ENCODE measurements around the gene RPS27L. TPM values are rescaled to one million over a fixed set of nuclear protein-coding genes. Genes with fewer than 3 reads are reported as not detected.
A peak's percentile ranks its signal among the peaks of the same experiment; 100 is the strongest.

Gene RPS27L
- total and polyA plus RNA-seq, 9 of the 15 experiments (the other 6 are each of a cell fraction or from before 2014, with no cell fraction given), result 72.2 to 382 (median 116) TPM

GRCh38 chr15:63189941-63190768, 32.9 kb upstream of the RPS27L start (continued):
- 0 out of 4 replicates have a peak, but pooled peaks of 1 of the 2 experiments have one; percentile 22 for TF ChIP-seq ZNF318 (IDR thresholded peaks at IDR 0.05; ENCODE audit: borderline replicate concordance in 1 of 2, low read depth in 1 of 2)
- TF ChIP-seq RBBP5 (IDR thresholded peaks at IDR 0.05; ENCODE audit: borderline replicate concordance, insufficient read depth, low read length, poor library complexity, severe bottlenecking), result no peak
- no peak for TF ChIP-seq RB1 (IDR thresholded peaks at IDR 0.05; ENCODE audit: low read depth)
- no peak for TF ChIP-seq CBX2 (IDR thresholded peaks at IDR 0.05; ENCODE audit: insufficient read depth, low read length, poor library complexity, severe bottlenecking)
- TF ChIP-seq BRD9 (IDR thresholded peaks at IDR 0.05; ENCODE audit: low read depth, partially characterized antibody), result peak; percentile 82
- TF ChIP-seq ZNF239 (CRISPR knock-in tag; IDR thresholded peaks at IDR 0.05), result no peak
- no peak for TF ChIP-seq NFYB (IDR thresholded peaks at IDR 0.05; ENCODE audit: extremely low read depth, insufficient read length)
- TF ChIP-seq MIER1 (IDR thresholded peaks at IDR 0.05; ENCODE audit: low read depth), result peak; percentile 54; the same call in 1 of the 2 replicates
- no peak for TF ChIP-seq TBP (optimal IDR thresholded peaks at IDR 0.05; ENCODE audit: low read depth, low read length)
- TF ChIP-seq ELF2 (CRISPR knock-in tag; IDR thresholded peaks at IDR 0.05), result no peak
- TF ChIP-seq LARP7 (IDR thresholded peaks at IDR 0.05), result 0 out of 2 replicates have a peak, but pooled peaks have one; percentile 67
- TF ChIP-seq TCF15 (CRISPR knock-in tag; IDR thresholded peaks at IDR 0.05), result no peak
- TF ChIP-seq HCFC1 (IDR thresholded peaks at IDR 0.05; ENCODE audit: low read depth, low read length), result no peak

Measured in K562 (cell line).